HG03439 (cell line): ENCODE results near the gene RGS7.
"Not testable (repeated sequence)": the region's sequence is repeated elsewhere in the genome, so short reads cannot be mapped to it uniquely, and the experiment has no call there.

Experiments used
- ATAC-seq: cut with Tn5 transposase; IDR thresholded peaks from one replicate; pipeline ENCODE4 v1.9.1; 2021; ENCODE audit warnings: mild to moderate bottlenecking, moderate library complexity; ENCODE audit not compliant: unreplicated experiment

RGS7 gene

GRCh38 chr1:240936911-240937668 is 419.9 kb downstream of the RGS7 start:
- no peak for ATAC-seq

- ATAC-seq = no peak
Measured at GRCh38 chr1:240935920-240936319, 421.1 kb downstream of the RGS7 start.

GRCh38 chr1:240931031-240931430 is 426.0 kb downstream of the RGS7 start:
- ATAC-seq = no peak

GRCh38 chr1:240928265-240928664 is 428.7 kb downstream of the RGS7 start:
- no peak for ATAC-seq

GRCh38 chr1:240927821-240928220 is 429.2 kb downstream of the RGS7 start:
- no peak for ATAC-seq

GRCh38 chr1:240925273-240925672 is 431.7 kb downstream of the RGS7 start:
- no peak for ATAC-seq

GRCh38 chr1:240917976-240918375 is 439.0 kb downstream of the RGS7 start:
- ATAC-seq = no peak

- ATAC-seq = no peak
Measured at GRCh38 chr1:240914506-240914905, 442.5 kb downstream of the RGS7 start.

- no peak for ATAC-seq
Measured at GRCh38 chr1:240912821-240913220, 444.2 kb downstream of the RGS7 start.

GRCh38 chr1:240909701-240910457 is 447.1 kb downstream of the RGS7 start:
- peak; percentile 81 for ATAC-seq

GRCh38 chr1:240906477-240906876 is 450.5 kb downstream of the RGS7 start:
- ATAC-seq = no peak

GRCh38 chr1:240905225-240905765 is 451.7 kb downstream of the RGS7 start:
- ATAC-seq = no peak

GRCh38 chr1:240895424-240895823 is 461.6 kb downstream of the RGS7 start:
- ATAC-seq = not testable (repeated sequence)

GRCh38 chr1:240888787-240889048 is 468.3 kb downstream of the RGS7 start:
- no peak for ATAC-seq

- ATAC-seq = peak; percentile 83
Measured at GRCh38 chr1:240888039-240888786, 468.8 kb downstream of the RGS7 start.

- ATAC-seq = no peak
Measured at GRCh38 chr1:240883490-240883889, 473.5 kb downstream of the RGS7 start.

- ATAC-seq = not testable (repeated sequence)
Measured at GRCh38 chr1:240882656-240883308, 474.2 kb downstream of the RGS7 start.

GRCh38 chr1:240878631-240879030 is 478.4 kb downstream of the RGS7 start:
- ATAC-seq = no peak

- no peak for ATAC-seq
Measured at GRCh38 chr1:240877605-240878004, 479.4 kb downstream of the RGS7 start.

GRCh38 chr1:240876071-240876470 is 480.9 kb downstream of the RGS7 start:
- no peak for ATAC-seq

- no peak for ATAC-seq
Measured at GRCh38 chr1:240869071-240869470, 487.9 kb downstream of the RGS7 start.
